ENCODE data around the gene NUP210. TPM values are rescaled to one million over a fixed set of nuclear protein-coding genes. Genes with fewer than 3 reads are reported as not detected.

NUP210 gene
- total RNA-seq, 2 donors from 2014 or later, result 106 to 224 TPM

DNA sequence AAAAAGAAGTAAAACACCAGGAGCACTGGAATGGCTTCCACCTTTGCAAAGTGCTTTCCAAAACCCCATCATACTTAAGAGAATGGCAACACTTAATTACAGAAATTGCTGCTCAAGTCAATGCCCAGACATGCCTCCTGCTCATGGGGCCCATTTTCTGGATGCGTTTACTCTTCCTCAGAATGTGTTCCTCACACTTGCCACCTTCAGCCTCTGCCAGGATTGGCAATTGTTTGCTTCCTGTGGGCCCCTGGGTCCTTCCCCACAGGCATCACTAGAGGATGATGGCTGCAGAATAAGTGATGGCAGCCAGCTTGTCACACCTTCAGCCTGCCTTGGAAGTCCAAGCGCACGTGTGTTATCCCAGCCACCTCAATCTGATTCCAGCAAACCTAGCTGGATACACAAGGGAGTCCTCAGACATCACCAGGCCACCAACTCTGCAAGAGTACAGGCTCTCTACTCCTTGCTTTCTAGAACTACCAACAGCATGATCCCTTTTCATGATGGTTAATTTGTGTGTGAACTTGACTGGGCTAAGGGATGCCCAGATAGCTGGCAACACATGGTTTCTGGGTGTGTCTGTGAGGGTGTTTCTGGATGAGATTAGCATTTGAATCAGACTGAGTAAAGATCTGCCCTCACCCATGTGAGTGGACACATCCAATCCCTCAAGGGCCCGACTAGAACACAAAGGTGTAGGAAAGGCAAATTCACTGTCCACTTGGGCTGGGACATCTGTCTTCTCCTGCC, 4.9 kb upstream of the NUP210 start:
- ATAC-seq, result no peak

DNA sequence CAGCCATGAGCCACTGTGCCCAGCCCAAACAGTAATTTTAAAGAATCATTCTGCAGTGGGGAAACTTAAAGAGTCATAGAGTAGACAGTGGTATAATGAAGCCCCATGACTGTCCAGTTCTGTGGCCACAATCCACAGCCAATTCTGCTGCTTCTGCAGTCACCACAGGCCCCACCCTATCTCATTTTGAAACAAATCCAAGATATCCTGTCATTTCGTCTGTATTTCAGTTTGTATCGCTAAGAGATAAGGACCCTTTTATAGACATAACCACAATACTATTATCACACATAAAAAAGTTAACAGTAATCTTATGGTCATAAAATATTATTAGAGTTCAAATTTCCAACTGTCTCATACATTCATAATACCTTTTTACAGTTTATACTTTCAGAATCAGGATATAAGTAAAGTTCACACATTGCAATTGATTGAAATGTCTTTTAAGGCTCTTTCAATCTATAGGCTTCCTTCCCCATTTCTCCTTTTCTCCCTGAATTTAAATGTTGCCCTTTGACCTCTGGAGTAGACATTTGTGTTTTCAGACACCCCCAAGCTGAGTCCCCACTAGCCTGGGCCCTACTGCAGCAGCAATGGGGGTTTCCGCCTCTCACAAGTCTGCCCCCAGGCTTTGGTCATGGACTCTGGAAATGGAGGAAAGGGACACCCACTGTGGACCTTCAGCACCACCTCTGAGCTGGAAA, 4.2 kb upstream of the NUP210 start:
- H3K9me3 Mint-ChIP-seq, result no peaks in the 10 kb centered on the region
- H3K36me3 Mint-ChIP-seq, result no peaks in the 10 kb centered on the region
- no peak overlapping the region for H3K27ac Mint-ChIP-seq
- ATAC-seq, result no peak
- no peaks in the 10 kb centered on the region for H3K27me3 Mint-ChIP-seq
- no peak overlapping the region for H3K4me3 Mint-ChIP-seq
- DNase-seq (ENCODE audit: low spot score), result no peak
- peaks cover 16 to 22% of the 10 kb centered on the region in 2 donors for H3K4me1 Mint-ChIP-seq (ENCODE audit: low read depth in 2 of 2)

More for the DNA sequence above, 4.9 kb upstream of the NUP210 start:
- no peak overlapping the region for H3K4me3 Mint-ChIP-seq
- no peaks in the 10 kb centered on the region for H3K27me3 Mint-ChIP-seq
- no peaks in the 10 kb centered on the region for H3K36me3 Mint-ChIP-seq
- peaks cover 16 to 22% of the 10 kb centered on the region in 2 donors for H3K4me1 Mint-ChIP-seq (ENCODE audit: low read depth in 2 of 2)
- H3K9me3 Mint-ChIP-seq, result no peaks in the 10 kb centered on the region
- H3K27ac Mint-ChIP-seq, result no peak overlapping the region
- DNase-seq (ENCODE audit: low spot score), result no peak

GRCh38 chr3:13420831-13421765, 976 bp upstream of the NUP210 start:
- ATAC-seq (peak; percentile 69 to 75), DNase-seq (ENCODE audit: low spot score) (peak; percentile 71)
- Mint-ChIP-seq H3K9me3 (no peaks in the 10 kb centered on the region), H3K4me1 (ENCODE audit: low read depth in 2 of 2) (peaks cover 30 to 36% of the 10 kb centered on the region in 2 donors), H3K4me3 (peak overlapping the region; percentile 95), H3K27me3 (no peaks in the 10 kb centered on the region), H3K27ac (peak overlapping the region; percentile 93 to 97), H3K36me3 (peaks cover 5% of the 10 kb centered on the region)

DNA sequence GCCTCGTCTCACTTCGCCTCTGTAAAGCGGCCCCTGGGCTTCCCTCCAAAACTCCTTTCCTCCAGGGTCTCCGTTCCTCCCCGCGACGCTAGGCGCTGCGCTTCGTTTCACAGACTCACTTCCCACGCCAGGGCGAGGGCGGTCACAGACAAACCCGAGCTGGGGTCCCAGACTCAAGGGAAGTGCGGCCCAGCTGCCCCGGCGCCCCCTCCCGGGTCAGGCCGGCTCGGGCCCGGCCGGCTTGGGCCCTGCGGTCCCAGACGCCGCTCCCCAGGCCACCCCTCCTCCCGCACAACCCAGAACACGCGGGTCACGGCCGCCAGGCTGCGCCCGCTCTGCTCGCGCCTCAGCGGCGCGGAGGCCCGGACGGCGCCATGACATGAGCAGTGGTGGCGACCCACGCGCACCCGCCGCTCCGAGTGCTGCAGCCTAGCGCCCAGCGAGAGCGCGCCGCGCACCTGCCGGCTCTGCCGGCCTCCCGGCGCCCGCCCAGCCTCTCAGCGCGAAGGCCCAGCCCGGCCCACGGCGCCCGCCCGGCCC, 547 bp downstream of the NUP210 start:
- Mint-ChIP-seq H3K27me3 (no peaks in the 10 kb centered on the region), H3K4me3 (peak overlapping the region; percentile 85), H3K4me1 (ENCODE audit: low read depth in 2 of 2) (peaks cover 43 to 45% of the 10 kb centered on the region in 2 donors), H3K36me3 (peaks cover 5% of the 10 kb centered on the region), H3K27ac (peak overlapping the region; percentile 96 to 97), H3K9me3 (no peaks in the 10 kb centered on the region)
- DNase-seq (ENCODE audit: low spot score) (peak; percentile 73), ATAC-seq (peak; percentile 65 to 77)

DNA sequence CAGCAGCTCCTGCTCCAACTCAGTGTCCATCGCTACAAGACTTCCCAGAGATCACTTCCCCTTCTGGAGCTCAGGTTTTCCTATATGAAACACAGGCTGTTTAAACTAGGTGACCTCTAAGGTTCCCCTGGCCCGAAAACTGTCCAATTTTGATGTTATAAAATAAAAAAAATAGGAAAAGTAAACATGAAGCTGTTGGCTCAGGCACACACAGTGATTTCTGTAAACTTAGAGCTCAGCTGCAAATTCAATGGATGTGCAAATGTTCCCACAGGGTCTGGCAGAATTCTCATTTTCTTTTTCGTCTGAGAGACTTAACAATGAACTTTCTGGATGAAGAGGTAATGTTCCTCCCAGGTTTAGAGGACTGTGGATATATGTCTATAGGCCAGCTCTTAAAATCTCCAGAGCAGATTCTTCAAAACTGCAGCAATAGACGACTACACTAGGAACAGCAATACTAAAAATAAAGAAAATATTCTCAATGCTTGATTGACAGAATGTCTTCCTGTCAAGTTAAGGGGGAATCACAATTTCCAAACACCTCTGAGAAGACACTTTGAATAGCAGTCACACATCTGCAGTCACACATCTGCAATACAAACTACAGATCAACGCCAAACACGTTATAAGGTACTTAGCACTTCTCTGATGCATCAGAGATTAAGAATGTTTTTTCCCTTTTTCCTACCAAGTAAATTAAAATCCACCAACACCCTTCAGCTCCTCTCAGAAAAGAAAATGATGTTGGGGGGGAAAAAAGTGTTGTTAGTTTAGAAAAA, 2.8 kb downstream of the NUP210 start:
- DNase-seq (ENCODE audit: low spot score) (no peak), ATAC-seq (no peak)
- Mint-ChIP-seq H3K4me1 (ENCODE audit: low read depth in 2 of 2) (peaks cover 55 to 60% of the 10 kb centered on the region in 2 donors), H3K27ac (peak overlapping the region; percentile 96 to 97), H3K27me3 (no peaks in the 10 kb centered on the region), H3K9me3 (no peaks in the 10 kb centered on the region), H3K36me3 (peaks cover 5% of the 10 kb centered on the region), H3K4me3 (peak overlapping the region; percentile 96)

GRCh38 chr3:13415997-13416793, 3.9 kb downstream of the NUP210 start:
- Mint-ChIP-seq H3K9me3 (no peaks in the 10 kb centered on the region), H3K4me1 (ENCODE audit: low read depth in 2 of 2) (peaks cover 48 to 56% of the 10 kb centered on the region in 2 donors), H3K36me3 (peaks cover 5% of the 10 kb centered on the region), H3K4me3 (peak overlapping the region; percentile 96), H3K27me3 (no peaks in the 10 kb centered on the region), H3K27ac (peak overlapping the region; percentile 96 to 97)
- ATAC-seq (no peak), DNase-seq (ENCODE audit: low spot score) (no peak)

GRCh38 chr3:13415236-13415986, 4.7 kb downstream of the NUP210 start:
- no peak for DNase-seq (ENCODE audit: low spot score)

DNA sequence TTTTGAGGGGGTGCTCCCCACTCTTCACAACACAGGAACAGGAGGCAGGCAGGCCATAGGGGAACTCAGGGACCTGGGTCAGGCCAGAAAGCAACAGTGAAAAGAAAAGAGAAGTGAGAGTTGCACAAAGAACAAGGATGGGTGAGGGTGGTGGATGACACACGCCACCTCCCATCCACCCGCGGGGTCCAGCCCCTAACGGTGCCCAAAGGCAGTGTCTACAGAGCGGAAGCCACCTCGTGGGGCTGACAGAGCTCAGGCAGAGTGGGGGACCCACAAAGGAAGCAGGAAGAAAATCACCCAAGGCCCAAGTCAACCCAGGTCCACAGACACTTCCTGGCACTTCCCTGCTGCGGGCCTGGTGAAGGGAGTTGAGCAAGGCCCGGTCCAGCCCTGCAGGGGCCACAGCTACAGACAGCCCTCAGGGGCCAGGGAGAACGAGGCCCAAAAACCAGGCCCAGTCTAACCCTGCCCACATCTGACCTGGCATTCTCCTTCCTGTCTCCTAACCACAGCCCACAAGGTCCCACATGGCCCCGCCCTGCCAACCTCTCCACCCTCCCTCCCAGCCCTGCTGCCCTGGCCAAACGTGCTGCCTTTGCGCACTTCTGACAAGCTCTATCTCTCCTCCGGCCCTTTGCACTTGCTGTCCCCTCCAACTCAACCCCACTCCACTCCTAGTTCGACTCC, 5.9 kb downstream of the NUP210 start:
- DNase-seq (ENCODE audit: low spot score) (peak; percentile 84), ATAC-seq (peak; percentile 95)
- H3K27me3 Mint-ChIP-seq, result no peaks in the 10 kb centered on the region
- peaks cover 5% of the 10 kb centered on the region for H3K36me3 Mint-ChIP-seq
- peaks cover 43 to 50% of the 10 kb centered on the region in 2 donors for H3K4me1 Mint-ChIP-seq (ENCODE audit: low read depth in 2 of 2)
- H3K9me3 Mint-ChIP-seq, result no peaks in the 10 kb centered on the region
- H3K27ac Mint-ChIP-seq, result peak overlapping the region; percentile 96 to 97
- peak overlapping the region; percentile 96 for H3K4me3 Mint-ChIP-seq

More at GRCh38 chr3:13415236-13415986, 4.7 kb downstream of the NUP210 start:
- Mint-ChIP-seq H3K27ac (peak overlapping the region; percentile 96 to 97), H3K36me3 (peaks cover 5% of the 10 kb centered on the region), H3K9me3 (no peaks in the 10 kb centered on the region), H3K4me3 (peak overlapping the region; percentile 96), H3K4me1 (ENCODE audit: low read depth in 2 of 2) (peaks cover 43 to 50% of the 10 kb centered on the region in 2 donors), H3K27me3 (no peaks in the 10 kb centered on the region)
- ATAC-seq, result no peak

DNA sequence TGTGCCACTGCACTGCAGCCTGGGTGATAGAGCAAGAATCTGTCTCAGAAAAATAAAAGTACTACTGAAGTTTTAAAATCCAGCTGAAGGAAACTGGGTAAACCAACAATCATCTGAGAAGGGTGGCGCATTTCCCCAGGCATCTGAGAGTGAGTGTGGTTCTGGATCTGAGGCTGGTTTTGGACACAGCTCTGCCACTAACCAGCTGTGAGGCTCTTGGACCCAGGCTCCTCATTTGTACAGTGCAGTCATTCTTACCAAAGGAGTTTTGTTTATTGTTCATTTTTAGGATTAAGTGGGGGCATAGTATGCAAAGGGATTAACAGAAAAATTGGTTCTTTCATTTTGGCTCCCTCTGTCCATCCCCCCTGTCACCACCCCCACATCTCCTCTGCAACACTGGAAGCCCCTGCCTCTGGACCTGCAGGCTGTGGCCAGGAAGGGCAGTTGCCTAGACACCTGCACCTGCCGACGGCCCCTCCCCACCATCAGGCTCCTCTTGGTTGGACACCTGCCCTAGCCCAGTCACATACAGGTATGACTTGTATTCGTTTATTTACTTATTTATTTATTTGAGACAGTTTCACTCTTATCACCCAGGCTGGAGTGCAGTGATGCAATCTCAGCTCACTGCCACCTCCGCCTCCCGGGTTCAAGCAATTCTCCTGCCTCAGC, 8.8 kb downstream of the NUP210 start:
- ATAC-seq, result no peak
- peak overlapping the region in 1 of 2 donors; percentile 25 for H3K27ac Mint-ChIP-seq

GRCh38 chr3:13408890-13409289, 11.2 kb downstream of the NUP210 start:
- H3K27ac Mint-ChIP-seq, result no peak overlapping the region
- no peaks in the 10 kb centered on the region for H3K36me3 Mint-ChIP-seq

More for the DNA sequence above, 8.8 kb downstream of the NUP210 start:
- no peak overlapping the region for H3K4me3 Mint-ChIP-seq
- H3K27me3 Mint-ChIP-seq, result no peaks in the 10 kb centered on the region
- peaks cover 3% of the 10 kb centered on the region for H3K9me3 Mint-ChIP-seq
- no peak for DNase-seq (ENCODE audit: low spot score)
- H3K4me1 Mint-ChIP-seq (ENCODE audit: low read depth in 2 of 2), result peaks cover 36 to 39% of the 10 kb centered on the region in 2 donors
- no peaks in the 10 kb centered on the region for H3K36me3 Mint-ChIP-seq

GRCh38 chr3:13407926-13408325, 12.2 kb downstream of the NUP210 start:
- Mint-ChIP-seq H3K4me3 (no peak overlapping the region), H3K4me1 (ENCODE audit: low read depth in 2 of 2) (peaks cover 18 to 21% of the 10 kb centered on the region in 2 donors), H3K27ac (no peak overlapping the region), H3K9me3 (peaks cover 3% of the 10 kb centered on the region), H3K27me3 (no peaks in the 10 kb centered on the region), H3K36me3 (no peaks in the 10 kb centered on the region)
- ATAC-seq (no peak), DNase-seq (ENCODE audit: low spot score) (no peak)

More at GRCh38 chr3:13408890-13409289, 11.2 kb downstream of the NUP210 start:
- DNase-seq (ENCODE audit: low spot score) (no peak), ATAC-seq (no peak)
- H3K9me3 Mint-ChIP-seq, result peaks cover 3% of the 10 kb centered on the region
- no peak overlapping the region for H3K4me3 Mint-ChIP-seq
- no peaks in the 10 kb centered on the region for H3K27me3 Mint-ChIP-seq
- peaks cover 25% of the 10 kb centered on the region in 2 donors for H3K4me1 Mint-ChIP-seq (ENCODE audit: low read depth in 2 of 2)

All from natural killer cell treated with Interleukin-12 subunit alpha and Interleukin-12 subunit beta and Interleukin-15 and Interleukin-18, amount 100 ng/mL, for 72 hours (primary cell).